PFSK-1 (cell line): ENCODE data around the gene JMJD7.

Source experiments
- FOXP2 ChIP-seq: optimal IDR thresholded peaks from 2 replicates; pipeline ENCODE3; 2011; ENCODE audit warnings: borderline replicate concordance, control low read depth, inconsistent platforms; ENCODE audit not compliant: insufficient read depth; ENCODE audit errors: extremely low read length, extremely low read depth
- POLR2AphosphoS5 ChIP-seq: IDR thresholded peaks from 2 replicates; pipeline ENCODE4 v1.6.1; 2012; ENCODE audit warnings: low read depth, mild to moderate bottlenecking, control low read depth, low read length, moderate library complexity
- REST ChIP-seq, 2 experiments: IDR thresholded peaks; 2 replicates each; pipeline versions ENCODE4 v1.6.1 to v1.8.0; 2011 to 2012; ENCODE audit warnings: low read depth in 2 of 2, low read length in 2 of 2, control low read depth in 1 of 2, inconsistent platforms in 1 of 2, mild to moderate bottlenecking in 1 of 2, moderate library complexity in 1 of 2; ENCODE audit not compliant: insufficient read depth in 1 of 2
- SIN3A ChIP-seq: IDR thresholded peaks from 2 replicates; pipeline ENCODE4 v1.6.1; 2012; ENCODE audit warnings: mild to moderate bottlenecking, low read length, moderate library complexity, borderline replicate concordance; ENCODE audit not compliant: insufficient read depth
- TAF1 ChIP-seq: IDR thresholded peaks from 2 replicates; pipeline ENCODE4 v1.6.1; 2012; ENCODE audit warnings: low read length, control low read depth, borderline replicate concordance; ENCODE audit not compliant: insufficient read depth

Gene JMJD7

GRCh38 chr15:41780727-41781126 lies 47.2 kb upstream of the JMJD7 start:
- TF ChIP-seq TAF1 (no peak), REST (IDR thresholded peaks at IDR 0.05; ENCODE audit: insufficient read depth in 1 of 2, low read depth in 2 of 2, low read length in 2 of 2) (no peak), POLR2AphosphoS5 (no peak), SIN3A (no peak), FOXP2 (no peak)

GRCh38 chr15:41782371-41783282 lies 45.3 kb upstream of the JMJD7 start:
- no peak for TF ChIP-seq POLR2AphosphoS5
- no peak for TF ChIP-seq TAF1
- TF ChIP-seq FOXP2, result no peak
- no peak for TF ChIP-seq SIN3A
- TF ChIP-seq REST (IDR thresholded peaks at IDR 0.05; ENCODE audit: insufficient read depth in 1 of 2, low read depth in 2 of 2, low read length in 2 of 2), result no peak

GRCh38 chr15:41783296-41783695 lies 44.6 kb upstream of the JMJD7 start:
- TF ChIP-seq POLR2AphosphoS5 (no peak), SIN3A (no peak), FOXP2 (no peak)

GRCh38 chr15:41788262-41788661 lies 39.6 kb upstream of the JMJD7 start:
- TF ChIP-seq TAF1 (no peak), SIN3A (no peak), REST (IDR thresholded peaks at IDR 0.05; ENCODE audit: insufficient read depth in 1 of 2, low read depth in 2 of 2, low read length in 2 of 2) (no peak), POLR2AphosphoS5 (no peak), FOXP2 (no peak)

GRCh38 chr15:41789236-41789635 lies 38.7 kb upstream of the JMJD7 start:
- TF ChIP-seq SIN3A, result no peak
- TF ChIP-seq FOXP2, result no peak
- TF ChIP-seq REST (IDR thresholded peaks at IDR 0.05; ENCODE audit: insufficient read depth in 1 of 2, low read depth in 2 of 2, low read length in 2 of 2), result no peak
- TF ChIP-seq TAF1, result no peak
- TF ChIP-seq POLR2AphosphoS5, result no peak
